HuH-7 (cell line): ENCODE data around the gene DMD.

Experiments
- DNase-seq: peaks from one replicate; pipeline ENCODE4 v3.0.0; 2011; ENCODE audit warnings: low spot score

DMD gene

DNA sequence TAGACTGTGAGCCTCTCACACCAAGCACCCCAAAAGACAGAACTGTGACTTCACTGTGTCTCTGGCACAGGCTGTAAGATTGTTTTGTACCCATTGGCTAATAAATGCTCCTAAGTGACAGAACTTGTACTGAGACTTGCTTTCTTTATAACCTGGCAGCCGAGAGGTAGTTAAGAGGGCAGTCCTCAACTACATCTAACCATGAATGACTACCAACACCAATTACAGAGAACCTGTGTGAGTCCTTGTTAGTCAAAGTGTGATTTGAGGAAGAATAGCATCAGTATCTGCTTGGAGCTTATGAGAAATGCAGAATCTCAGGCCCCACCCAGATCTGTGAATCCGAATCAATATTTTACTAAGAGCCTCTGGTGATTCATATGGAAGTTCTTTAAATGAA lies 1985.5 kb downstream of the DMD start:
- DNase-seq: no peak

DNA sequence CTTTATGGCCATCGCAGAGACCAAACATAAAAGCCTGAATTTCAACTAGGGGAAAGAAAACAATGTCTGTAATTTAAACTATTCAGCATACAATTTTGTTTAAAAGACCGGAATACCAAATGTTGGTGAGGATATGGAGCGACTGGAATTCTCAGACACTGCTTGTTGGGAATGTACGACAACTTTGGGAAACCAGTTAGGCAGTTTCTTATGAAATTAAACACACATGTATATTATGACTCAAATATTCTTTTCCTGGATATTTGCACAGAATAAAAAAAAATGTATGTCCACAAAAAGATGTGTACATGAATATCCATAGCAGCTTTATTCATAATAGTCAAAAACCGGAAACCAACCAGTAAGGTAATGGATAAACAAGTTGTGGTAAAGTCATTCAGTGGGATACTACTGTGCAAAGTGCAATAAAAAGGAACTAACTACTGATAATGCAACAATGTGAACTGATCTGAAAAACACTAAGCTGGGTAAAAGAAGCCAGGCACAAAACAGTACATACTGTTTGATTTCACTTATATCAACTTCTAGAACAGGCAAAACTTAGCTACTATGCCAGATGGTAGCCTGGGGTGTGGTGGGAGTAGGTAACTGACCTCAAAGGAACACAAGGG lies 1986.9 kb downstream of the DMD start:
- DNase-seq: no peak

DNA sequence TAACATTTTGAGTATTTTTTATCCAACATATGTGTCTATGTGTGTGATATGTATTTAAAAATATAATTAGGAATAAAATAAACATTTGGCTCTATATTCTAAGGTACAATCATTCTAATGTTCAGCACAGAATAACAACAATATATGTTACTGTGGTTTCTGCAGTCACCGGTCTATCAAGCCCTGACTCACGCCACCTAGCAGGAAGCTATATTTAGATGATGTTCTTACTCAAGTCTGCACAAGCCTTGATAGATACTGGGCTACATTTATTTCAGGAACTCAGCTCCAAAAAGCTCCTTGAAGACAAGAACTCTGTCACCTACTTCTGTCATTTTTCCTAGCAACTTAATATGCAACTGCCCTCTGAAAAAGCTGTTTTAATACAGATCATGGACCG lies 1987.5 kb downstream of the DMD start:
- DNase-seq: no peak

- DNase-seq: no peak
Measured at GRCh38 chrX:31222946-31223345, 1988.4 kb downstream of the DMD start.

- DNase-seq: no peak
Measured at GRCh38 chrX:31219174-31219573, 1992.2 kb downstream of the DMD start.

GRCh38 chrX:31217084-31217483 lies 1994.3 kb downstream of the DMD start:
- no peak for DNase-seq

- DNase-seq: no peak
Measured at GRCh38 chrX:31215277-31215815, 1996.0 kb downstream of the DMD start.

DNA sequence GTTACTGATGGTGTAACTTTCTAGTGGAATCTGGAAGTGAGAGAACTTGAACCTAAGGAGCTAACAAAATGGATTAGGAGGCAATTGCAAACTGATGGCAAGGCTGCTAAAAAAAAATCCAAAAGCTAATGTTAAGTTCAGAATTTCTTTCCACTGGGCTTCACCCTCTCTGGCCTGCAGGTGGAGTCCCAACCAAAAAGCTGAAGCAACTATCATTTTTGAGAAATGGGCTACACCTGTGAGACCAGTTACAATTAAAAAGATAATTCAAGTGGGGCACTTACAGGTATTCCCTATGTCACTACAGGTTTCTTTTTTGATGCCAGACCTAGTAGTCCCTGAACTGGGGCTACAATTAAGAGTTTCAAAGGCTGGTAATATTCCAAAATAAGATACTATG lies 1997.4 kb downstream of the DMD start:
- no peak for DNase-seq

GRCh38 chrX:31212856-31213748 lies 1998.2 kb downstream of the DMD start:
- no peak for DNase-seq

DNA sequence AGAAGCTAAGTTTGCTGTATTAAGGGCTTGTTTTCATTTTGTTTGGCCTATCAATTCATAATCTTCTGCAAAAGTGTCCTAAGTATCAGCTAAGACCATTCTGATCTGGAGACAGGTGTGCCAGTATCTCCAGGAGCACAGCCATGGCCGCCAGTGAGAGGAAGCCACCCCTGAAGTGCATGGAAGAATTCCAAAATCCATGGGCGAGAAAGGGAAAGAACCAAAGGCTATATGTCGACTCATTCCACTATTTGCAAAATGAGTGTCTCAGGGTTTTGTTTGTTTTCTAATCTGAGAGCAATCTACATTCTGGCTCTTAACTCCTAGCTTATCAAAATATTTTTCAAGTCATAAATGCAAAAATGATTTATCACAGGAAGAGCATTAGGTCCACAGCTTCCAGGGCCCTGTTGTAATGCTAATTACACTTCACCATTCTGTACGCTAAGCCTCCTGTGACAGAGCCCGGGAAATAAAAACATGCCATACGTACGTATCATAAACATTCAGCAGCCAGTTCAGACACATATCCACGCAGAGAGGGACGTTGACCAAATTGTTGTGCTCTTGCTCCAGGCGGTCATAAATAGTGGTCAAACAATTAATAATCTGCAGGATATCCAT lies 2002.2 kb downstream of the DMD start:
- no peak for DNase-seq

GRCh38 chrX:31201503-31201902 lies 2009.8 kb downstream of the DMD start:
- no peak for DNase-seq

DNA sequence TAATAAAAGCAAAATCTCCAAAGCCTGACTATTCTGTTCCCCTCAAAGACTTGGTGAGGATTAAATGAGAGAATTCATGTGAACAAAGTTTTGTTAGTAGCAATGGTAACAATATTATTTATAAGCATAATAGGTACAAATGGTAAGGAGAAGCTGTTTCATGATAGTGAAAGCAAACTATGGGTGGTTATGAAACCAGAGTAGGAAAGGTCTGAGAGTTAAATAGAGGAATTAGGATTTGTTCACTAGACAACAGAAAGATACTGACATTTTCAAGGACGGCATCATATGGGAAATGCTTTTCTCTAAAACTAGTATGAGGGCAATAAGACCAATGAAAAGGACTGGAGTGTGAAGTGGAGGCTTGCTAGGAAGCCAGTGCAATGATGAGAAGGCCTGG lies 2010.9 kb downstream of the DMD start:
- DNase-seq: no peak

DNA sequence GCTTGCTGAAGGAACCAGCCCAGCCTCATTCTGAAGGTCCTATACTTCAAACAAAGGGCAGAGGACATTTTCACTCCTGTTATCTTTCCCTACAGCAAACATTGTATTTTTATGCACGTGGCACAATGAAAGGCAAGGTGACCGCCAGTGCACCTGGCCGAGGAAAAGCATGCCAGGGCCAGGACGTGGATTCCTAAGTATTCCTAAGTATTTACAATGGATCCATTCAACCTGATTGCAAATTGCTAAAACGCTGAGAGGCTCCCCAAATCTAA lies 2011.6 kb downstream of the DMD start:
- no peak for DNase-seq

GRCh38 chrX:31199056-31199839 lies 2012.1 kb downstream of the DMD start:
- DNase-seq: no peak

DNA sequence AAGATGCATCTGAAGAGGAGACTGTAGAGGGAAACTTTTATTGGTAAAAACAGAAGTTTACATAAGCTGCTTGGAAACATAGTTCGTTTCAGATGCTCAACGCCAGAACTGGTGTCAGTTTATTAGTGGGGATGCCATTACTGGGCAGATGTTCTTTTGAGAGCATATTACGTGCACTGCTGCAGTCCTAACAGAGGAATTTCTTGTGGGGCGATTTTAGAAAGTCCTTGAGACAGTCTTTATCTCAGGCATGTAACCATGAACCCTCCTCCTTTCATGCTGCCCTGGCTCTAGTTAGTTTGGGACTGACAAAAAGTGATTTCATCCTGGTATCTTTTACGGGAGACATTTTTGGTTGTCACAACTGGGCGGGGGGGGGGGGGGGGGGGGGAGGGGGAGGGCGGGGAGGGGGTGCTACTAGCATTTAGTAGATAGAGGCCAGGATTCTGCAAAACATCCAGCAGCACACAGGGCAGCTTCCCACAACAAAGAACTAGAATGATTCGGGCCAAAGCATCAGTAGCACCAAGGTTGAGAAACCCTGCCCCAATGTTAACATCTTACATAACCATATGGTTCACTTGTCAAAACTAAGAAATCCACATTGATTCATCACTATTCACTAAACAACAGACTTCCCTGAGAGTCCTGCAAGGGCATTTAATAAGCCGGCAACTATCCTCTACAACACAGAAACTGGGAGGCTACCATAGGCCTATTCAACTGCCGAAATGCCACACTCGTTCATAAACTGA lies 2021.0 kb downstream of the DMD start:
- DNase-seq: no peak

- DNase-seq: no peak
Measured at GRCh38 chrX:31186693-31187338, 2024.5 kb downstream of the DMD start.

DNA sequence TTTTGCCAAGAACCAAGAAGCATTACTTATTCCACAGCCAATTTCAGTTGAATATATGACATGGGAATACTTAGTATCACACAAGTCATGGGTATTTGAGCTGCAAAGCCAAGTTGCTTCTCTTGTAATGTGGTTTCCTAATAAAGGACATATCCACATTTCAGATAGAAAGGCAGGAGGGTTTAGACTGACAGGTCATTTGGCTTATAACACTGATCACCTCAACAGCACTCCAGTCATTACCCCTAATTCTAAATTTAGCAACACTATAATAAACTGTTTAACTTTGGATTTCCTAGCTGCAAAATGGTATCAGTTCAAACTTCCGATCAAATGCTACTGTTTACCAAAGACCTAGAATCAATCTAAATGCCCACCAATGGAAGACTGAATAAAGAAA lies 2025.5 kb downstream of the DMD start:
- no peak for DNase-seq

DNA sequence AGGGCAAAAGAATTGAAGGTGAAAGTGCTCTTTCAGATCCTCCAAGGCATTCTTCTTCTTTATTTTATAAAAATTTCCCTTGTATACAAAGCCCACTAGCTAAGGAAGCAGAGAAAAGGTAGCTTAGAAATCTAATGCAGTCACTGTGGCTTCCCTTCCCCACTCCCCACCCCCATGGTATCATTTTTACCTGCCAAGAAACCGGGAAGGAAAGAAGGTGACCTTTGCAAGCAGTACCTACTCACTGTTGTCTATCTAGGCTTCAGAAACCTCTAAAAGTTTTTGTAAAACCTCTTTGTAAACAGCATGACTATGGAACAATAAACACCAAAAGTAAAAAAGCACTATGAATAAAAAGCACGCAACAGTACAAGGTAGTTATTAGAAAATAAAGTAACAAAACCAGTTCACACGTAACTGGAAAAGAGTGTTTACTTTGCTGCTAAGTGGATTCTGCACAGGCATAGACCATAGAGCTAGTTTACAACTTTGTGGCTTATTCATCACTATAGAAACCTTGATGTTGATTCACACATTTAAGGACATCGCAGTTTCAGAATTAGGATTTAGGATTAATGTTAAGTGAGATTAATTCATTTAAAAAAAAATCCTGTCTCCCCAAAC lies 2029.9 kb downstream of the DMD start:
- no peak for DNase-seq

DNA sequence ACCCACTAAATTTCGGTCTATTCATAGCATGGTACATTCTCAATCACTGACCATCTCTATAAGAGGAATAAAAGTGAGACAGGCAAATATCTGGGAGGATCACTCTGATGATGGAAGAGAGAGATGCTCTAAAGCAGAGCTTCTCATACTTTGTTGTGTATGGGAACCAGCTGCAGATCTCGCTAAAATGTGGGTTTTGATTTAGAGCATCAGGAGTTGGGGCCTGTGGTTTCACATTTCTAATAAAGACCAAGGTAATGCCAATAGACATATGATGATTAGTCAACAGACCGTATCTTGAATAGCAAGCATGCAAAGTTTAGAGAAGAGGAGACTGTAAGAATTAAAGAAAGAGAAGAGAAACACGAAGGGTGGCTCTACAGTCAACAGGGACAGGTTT lies 2032.1 kb downstream of the DMD start:
- no peak for DNase-seq

- DNase-seq: no peak
Measured at GRCh38 chrX:31178769-31179125, 2032.6 kb downstream of the DMD start.
